Nephron (organoid): ENCODE data around the gene DFFB.
A peak's percentile ranks its signal among the peaks of the same experiment; 100 is the strongest.

Experiments used
- H3K27ac Mint-ChIP-seq, 3 experiments: 2 replicates each; pipeline ENCODE4 v1.8.0; 2020; ENCODE audit warnings: mixed read lengths in 3 of 3, mild to moderate bottlenecking in 2 of 3, moderate library complexity in 1 of 3
- H3K27me3 Mint-ChIP-seq: 2 replicates; pipeline ENCODE4 v1.8.0; 2021; ENCODE audit warnings: low read depth, mild to moderate bottlenecking, moderate library complexity, mixed read lengths
- H3K36me3 Mint-ChIP-seq: 2 replicates; pipeline ENCODE4 v1.8.0; 2020; ENCODE audit warnings: low read depth, mixed read lengths
- H3K4me1 Mint-ChIP-seq: 2 replicates; pipeline ENCODE4 v1.8.0; 2020; ENCODE audit warnings: mixed read lengths
- H3K4me3 Mint-ChIP-seq, 3 experiments: 2 replicates each; pipeline ENCODE4 v1.8.0; 2020; ENCODE audit warnings: mild to moderate bottlenecking in 3 of 3, mixed read lengths in 3 of 3, moderate library complexity in 2 of 3
- H3K9me3 Mint-ChIP-seq: 2 replicates; pipeline ENCODE4 v1.8.0; 2020; ENCODE audit warnings: mixed read lengths
- CTCF ChIP-seq, 3 experiments: fragments of 200-600 bp; sonication (generic); IDR thresholded peaks; one replicate each; pipeline ENCODE4 v1.5.0; 2021; ENCODE audit warnings: antibody characterized with exemption in 3 of 3; ENCODE audit not compliant: unreplicated experiment in 3 of 3

Gene DFFB

GRCh38 chr1:3924825-3925220, 67.5 kb downstream of the DFFB start:
- Mint-ChIP-seq H3K9me3 (peaks cover 3% of the 10 kb centered on the region), H3K4me1 (peaks cover 28% of the 10 kb centered on the region), H3K36me3 (no peaks in the 10 kb centered on the region), H3K27me3 (peaks cover 46% of the 10 kb centered on the region), H3K4me3 (no peak overlapping the region), H3K27ac (peak overlapping the region in 1 of 3 experiments; percentile 13)
- TF ChIP-seq CTCF (IDR thresholded peaks at IDR 0.05; ENCODE audit: unreplicated experiment in 3 of 3), result no peak

- Mint-ChIP-seq H3K27me3 (peaks cover 49% of the 10 kb centered on the region), H3K36me3 (peaks cover 3% of the 10 kb centered on the region), H3K9me3 (peaks cover 5% of the 10 kb centered on the region), H3K27ac (peak overlapping the region in 1 of 3 experiments; percentile 13), H3K4me1 (peaks cover 30% of the 10 kb centered on the region), H3K4me3 (no peak overlapping the region)
- no peak for TF ChIP-seq CTCF (IDR thresholded peaks at IDR 0.05; ENCODE audit: unreplicated experiment in 3 of 3)
Observed at GRCh38 chr1:3925256-3925655, 68.0 kb downstream of the DFFB start.

GRCh38 chr1:3925762-3926161, 68.5 kb downstream of the DFFB start:
- no peak overlapping the region for H3K4me3 Mint-ChIP-seq
- TF ChIP-seq CTCF (IDR thresholded peaks at IDR 0.05; ENCODE audit: unreplicated experiment in 3 of 3), result no peak
- peaks cover 52% of the 10 kb centered on the region for H3K27me3 Mint-ChIP-seq
- H3K9me3 Mint-ChIP-seq, result peaks cover 9% of the 10 kb centered on the region
- peaks cover 33% of the 10 kb centered on the region for H3K4me1 Mint-ChIP-seq
- H3K36me3 Mint-ChIP-seq, result peaks cover 7% of the 10 kb centered on the region
- no peak overlapping the region for H3K27ac Mint-ChIP-seq

GRCh38 chr1:3926956-3927355, 69.7 kb downstream of the DFFB start:
- no peak for TF ChIP-seq CTCF (IDR thresholded peaks at IDR 0.05; ENCODE audit: unreplicated experiment in 3 of 3)
- Mint-ChIP-seq H3K36me3 (peaks cover 7% of the 10 kb centered on the region), H3K27me3 (peaks cover 55% of the 10 kb centered on the region), H3K27ac (no peak overlapping the region), H3K4me1 (peaks cover 29% of the 10 kb centered on the region), H3K9me3 (peaks cover 9% of the 10 kb centered on the region), H3K4me3 (no peak overlapping the region)

GRCh38 chr1:3928586-3928985, 71.3 kb downstream of the DFFB start:
- no peak overlapping the region for H3K4me3 Mint-ChIP-seq
- no peak overlapping the region for H3K27ac Mint-ChIP-seq
- H3K27me3 Mint-ChIP-seq, result peaks cover 58% of the 10 kb centered on the region
- no peak for TF ChIP-seq CTCF (IDR thresholded peaks at IDR 0.05; ENCODE audit: unreplicated experiment in 3 of 3)
- peaks cover 28% of the 10 kb centered on the region for H3K4me1 Mint-ChIP-seq
- peaks cover 15% of the 10 kb centered on the region for H3K9me3 Mint-ChIP-seq
- peaks cover 7% of the 10 kb centered on the region for H3K36me3 Mint-ChIP-seq

- Mint-ChIP-seq H3K4me3 (no peak overlapping the region), H3K9me3 (peaks cover 15% of the 10 kb centered on the region), H3K4me1 (peaks cover 28% of the 10 kb centered on the region), H3K27me3 (peaks cover 58% of the 10 kb centered on the region), H3K36me3 (peaks cover 7% of the 10 kb centered on the region), H3K27ac (no peak overlapping the region)
- no peak for TF ChIP-seq CTCF (IDR thresholded peaks at IDR 0.05; ENCODE audit: unreplicated experiment in 3 of 3)
Observed at GRCh38 chr1:3929126-3929525, 71.8 kb downstream of the DFFB start.
